ELF-1 (cell line): ENCODE measurements around the gene NR3C2.
A peak's percentile ranks its signal among the peaks of the same experiment; 100 is the strongest.

ENCODE experiments used
- DNase-seq: peaks from one replicate; pipeline ENCODE4 v3.0.0-alpha.2; 2016; ENCODE audit warnings: low read depth, low spot score

NR3C2 gene

DNA sequence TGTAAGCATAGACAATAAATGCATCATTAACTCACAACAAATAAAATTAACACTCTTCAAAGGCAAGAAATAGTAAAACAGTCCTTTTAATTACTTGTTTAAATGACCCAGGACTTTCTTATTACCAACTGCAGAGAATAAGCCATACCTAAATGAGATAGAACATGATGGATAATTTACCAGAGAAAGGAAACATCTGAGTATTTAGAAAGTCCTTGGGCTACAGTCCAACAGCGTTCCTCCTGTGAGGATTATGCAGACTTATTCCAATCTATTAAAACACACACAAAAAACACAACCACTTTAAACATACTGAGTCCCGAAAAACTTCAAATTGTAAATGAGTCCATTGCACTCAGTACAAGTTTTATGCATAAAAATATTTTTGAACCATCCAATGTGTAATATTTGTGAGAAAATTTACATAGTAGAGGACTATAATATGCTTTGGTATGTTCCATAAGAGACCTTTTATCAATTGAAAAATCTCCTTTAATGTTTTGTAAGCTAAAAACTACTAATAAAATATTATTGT, 129.2 kb downstream of the NR3C2 start:
- no peak for DNase-seq

DNA sequence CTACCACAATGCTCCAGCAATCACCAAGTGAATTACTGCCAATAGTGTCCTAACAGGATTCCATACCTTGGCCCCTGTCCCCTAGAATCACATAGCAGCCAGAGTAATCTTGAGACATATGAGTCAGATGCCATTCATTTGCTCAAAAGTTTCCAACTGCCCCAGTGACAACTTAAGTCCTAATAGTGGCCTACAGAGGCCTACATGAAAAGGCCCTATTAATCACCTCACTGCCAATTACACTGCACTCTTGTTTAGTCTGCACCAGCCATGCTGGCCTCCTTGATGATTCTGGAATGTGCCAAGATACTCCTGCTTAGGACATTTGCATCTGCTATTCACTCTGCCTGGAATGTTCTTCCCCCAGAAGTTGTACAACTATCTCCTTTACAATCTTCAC, 130.7 kb downstream of the NR3C2 start:
- peak; percentile 6 for DNase-seq

DNA sequence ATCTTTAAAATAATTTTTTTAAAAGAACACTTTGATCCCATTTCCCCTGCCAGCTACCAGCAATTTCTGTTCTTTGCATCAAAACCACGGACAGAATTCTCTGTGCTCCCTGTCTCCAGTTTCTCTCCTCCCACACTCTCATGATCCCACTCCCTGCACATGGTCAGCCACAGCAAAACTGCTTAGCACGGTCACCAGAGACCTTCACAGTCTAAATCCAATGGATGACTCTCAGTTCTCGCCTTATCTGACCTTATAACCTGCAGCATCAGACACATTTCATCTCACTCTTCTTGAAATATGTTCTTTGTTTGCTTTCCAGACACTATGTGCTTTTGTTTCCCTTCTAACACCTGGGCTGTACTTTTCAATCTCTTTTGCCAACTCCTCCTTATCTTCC, 131.5 kb downstream of the NR3C2 start:
- no peak for DNase-seq

DNA sequence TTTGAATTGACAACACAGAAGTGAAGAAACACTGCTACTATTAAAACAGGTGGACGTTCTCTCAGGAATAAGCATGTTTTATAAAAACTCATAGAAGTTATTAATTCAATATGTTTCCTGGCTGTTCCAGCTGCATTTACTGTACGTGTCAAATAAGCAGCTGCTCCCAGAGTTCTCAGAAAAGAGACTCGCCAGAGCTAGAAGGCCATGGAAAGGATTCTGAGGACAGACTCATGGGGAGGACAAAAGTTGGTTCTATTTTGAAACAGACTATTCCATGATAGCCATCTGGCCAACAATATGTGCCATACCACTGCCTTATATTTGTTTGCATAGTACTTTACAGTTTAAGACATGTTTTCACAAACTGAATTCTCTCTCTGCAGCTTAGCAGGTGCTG, 136.5 kb downstream of the NR3C2 start:
- DNase-seq: no peak

DNA sequence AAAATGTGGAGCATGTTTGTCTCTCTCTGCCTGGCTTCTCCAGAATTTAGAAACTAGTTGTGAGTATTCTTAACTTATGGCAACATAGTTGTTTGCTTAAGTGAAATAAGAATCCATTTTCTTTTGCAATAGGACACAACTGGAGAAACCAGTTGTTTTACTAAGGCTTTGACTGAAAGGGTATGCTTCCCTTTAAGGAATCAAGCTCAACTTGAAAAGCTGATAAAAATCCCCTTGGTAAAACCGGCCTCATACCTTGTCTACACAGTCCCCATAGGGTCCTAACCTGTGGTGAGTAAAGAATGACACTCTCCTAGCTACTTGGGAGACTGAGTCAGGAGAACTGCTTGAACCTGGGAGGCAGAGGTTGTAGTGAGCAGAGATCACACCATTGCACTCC, 139.8 kb downstream of the NR3C2 start:
- no peak for DNase-seq

DNA sequence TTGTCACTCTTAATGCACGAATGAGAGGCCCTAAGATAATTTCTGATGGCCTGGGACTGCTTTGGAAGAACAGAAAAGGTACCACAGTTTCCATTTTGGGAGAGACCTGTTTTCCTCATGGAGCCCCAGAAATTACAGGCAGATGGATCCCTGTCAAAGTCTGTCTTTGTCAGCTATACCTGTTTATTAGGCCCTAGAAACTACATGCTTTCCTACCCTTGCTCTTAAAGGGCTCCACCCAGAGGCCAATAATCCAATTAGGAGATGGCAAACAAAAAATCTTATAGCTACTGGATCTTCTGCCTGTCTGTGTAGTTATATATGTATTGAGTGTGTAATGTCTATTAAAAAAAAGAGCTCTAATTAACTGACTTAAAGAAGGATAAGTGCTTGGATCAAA, 141.3 kb downstream of the NR3C2 start:
- DNase-seq: no peak

DNA sequence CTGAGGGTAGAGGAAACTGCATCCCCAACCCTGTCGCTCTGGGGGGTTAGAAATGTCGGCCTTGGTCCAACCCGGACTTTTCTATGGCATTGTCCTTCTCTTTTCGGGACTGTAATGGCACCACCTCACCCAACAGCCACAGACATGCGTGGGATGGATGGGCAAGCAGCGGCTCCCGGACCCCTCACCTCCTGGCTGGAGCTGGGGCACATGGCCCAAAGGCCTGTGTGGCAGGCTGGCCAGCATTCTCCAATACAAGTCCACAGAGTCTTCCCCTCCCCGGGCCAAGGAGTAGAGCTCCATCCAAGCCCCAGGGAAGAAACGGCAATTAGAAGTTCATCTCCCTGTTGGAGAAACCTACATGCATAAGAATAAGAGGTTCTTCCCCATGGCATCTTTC, 142.9 kb downstream of the NR3C2 start:
- no peak for DNase-seq

DNA sequence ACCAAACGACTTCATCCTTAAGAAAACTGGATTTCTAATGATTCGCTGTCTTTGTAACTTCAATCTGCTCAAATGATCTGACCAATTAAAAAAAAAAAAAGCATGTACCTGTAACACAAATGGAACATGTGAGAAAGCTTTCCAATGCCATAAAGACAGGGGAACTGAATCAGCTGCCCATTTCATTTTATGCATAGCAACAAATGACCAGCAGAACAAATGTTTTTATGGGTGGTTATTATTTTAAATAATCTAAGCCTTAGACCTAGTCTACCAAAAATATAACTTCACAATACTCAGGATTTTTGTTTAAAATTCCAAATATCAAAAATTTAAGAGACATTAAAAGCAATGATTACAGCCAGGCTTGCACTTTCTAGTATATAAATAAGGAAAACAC, 145.7 kb downstream of the NR3C2 start:
- DNase-seq: no peak

DNA sequence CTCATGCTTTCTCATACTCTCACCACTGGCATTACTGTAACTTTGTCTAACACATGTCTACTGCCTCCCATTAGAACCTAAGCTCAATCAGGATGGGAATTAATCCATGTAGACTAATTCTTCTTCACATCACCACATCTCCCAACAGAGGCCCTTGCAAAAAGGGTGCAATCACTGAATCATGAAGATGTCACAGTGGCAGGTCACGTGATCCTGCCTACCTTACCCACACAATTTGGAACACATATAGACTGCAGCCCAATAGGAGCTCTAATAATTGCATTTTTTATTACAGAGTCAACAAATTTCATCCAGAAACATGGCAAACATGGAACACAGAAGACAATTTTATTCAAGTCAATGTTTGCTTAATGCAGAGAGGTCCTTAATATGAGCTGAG, 146.6 kb downstream of the NR3C2 start:
- DNase-seq: no peak

DNA sequence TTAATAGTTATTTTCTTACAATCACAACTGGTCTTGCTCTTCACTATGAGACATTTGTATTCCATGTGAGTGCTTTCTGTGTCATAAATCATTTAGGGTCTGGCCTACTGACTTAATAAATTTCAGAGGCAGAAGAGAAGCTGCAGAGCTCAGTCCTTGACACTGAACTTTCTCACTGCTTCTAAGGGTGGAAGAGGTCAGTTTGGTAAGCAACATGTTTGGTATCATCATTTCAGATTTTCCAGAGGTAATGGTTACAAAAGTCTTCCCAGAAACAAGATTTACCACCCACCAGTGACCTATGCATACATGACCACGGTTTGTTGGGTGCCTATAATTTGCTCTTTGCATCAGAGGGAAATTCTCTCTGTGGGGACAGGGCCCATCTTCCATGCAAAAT, 148.6 kb downstream of the NR3C2 start:
- no peak for DNase-seq

DNA sequence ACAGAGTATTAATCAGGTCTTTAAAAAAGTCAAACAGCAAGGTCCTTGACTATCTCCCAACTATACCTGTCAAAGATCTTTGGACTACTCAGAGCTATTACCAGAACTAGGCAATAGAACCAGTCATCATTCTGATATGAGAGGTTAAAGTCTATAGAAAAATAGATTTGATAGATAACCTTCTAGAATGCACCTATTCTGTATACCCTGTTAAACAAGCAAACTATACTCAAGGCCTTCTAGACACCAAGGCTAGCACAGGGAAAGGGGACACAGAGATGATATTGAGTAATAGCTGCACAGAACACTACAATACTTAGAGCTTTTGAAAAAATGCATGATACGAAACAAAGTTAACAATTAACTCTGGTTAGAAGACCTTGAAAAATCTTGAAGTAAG, 149.5 kb downstream of the NR3C2 start:
- DNase-seq: no peak

DNA sequence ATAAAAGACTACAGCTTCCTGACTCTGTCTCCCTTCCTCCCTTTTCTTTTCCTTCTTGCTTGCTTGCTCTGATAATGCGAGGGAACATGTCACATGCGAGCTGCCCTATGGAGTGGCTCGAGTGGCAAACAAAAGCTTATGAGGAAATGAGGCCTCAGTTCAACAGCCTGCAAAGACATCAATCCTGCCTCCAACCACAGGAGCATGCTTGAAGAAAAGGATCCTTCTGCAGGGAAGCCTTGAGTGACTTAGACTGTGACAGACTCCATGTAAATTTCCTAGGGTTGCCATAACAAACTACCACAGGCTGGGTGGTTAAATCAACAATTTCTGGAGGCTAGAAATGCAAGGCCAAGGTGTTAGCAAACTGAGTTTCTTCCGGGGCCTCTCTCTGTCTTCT, 152.5 kb downstream of the NR3C2 start:
- no peak for DNase-seq

DNA sequence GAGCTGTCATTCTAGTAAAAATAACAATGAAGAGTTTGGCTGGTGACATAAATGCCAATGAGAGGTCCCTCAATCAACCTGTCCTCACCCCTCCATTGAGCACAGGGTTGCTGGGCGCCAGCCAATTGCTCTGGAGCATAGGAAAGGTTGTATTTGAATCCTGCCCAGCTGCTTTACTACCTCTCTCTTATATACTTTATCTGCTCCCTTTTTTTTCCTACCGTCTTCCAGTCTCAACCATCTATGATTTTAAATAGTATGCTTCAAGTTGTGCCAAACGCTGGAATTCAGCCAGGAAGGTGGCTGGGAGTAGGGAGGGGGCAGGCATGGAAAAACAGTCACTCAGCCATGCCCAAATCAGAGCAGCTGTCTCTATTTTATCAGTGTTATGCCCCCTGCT, 153.8 kb downstream of the NR3C2 start:
- DNase-seq: no peak

DNA sequence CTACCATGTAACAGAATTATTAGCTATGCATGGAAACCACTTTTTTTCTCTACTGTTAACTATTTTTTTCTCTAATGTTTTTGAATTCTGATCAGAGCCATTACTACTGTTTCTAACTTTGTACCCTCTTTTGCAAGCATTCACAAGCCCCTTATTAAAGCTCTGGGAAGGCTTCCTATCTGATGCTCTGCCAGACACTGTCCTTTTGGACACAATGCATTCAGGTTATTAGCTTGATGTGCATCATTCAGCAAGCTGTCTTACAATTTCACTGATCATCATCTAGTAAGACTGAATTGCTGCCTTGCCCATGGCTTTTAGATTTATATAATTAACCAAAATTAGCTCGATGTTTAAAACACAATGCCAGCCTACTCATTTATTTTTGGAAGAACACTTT, 155.1 kb downstream of the NR3C2 start:
- DNase-seq: no peak

DNA sequence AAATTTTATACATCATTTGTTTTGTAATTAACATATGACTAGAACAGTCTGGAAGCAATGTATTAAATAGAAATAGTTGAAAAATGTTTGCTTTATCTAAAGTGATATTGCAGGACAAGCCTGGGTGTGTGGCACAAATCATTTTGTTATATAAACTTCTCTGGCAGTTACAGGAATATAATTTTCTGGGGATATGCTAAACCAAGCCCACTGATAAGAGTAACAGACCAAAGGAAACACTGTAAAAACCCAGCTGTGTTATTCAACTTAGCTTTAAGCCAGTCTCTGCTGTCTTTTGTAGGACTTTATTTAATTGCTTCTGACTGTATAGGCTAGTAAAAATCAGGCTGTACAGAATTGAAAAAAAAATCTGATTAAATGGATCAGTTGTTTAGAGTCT, 156.2 kb downstream of the NR3C2 start:
- no peak for DNase-seq

DNA sequence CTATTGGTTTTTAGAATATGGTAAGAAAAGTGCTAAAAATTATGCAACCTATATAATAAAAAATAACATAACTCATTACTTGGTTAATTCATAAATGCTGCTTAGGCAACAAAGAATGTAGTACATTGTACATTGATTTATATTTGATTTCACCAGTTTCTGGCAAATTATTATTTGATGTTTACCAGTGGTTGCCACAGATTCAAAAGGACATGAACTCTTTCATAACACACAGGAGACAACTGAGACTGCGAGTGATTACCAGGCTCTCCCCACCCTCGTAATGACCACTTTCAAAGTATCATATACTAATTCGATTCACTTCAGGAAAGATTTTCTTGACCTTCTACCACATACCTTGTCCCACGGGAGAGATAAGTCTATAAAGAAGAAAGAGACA, 158.5 kb downstream of the NR3C2 start:
- no peak for DNase-seq

DNA sequence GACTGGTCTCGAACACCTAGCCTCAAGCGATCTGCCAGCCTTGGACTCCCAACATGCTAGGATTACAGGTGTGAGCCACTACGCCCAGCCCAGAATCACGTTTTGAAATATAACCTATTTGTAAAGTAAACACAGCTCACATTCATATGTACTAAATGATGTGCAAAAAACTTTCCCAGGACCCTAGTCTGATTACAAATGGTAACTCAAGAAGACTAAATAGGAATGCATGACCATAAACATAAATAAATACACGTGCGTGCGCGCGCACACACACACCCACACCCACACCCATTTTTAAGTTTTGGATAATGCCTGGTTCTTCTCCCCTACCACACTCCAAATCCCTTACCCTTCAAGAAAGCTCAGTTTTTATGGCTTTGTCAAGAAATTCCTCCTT, 163.9 kb downstream of the NR3C2 start:
- DNase-seq: no peak

DNA sequence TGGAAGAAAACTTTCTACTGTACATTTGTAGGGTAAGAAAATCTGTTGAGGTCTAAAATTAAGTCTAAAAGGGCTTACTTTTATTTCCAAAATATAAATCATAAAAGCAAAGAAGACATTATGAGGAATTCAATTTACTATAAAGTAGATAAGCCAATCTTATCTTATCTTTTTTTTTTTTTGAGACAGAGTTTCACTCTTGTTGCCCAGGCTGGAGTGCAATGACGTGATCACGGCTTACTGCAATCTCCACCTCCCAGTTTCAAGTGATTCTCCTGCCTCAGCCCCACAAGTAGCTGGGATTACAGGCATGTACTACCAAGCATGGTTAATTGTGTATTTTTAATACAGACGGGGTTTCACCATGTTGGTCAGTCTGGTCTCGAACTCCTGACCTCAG, 166.9 kb downstream of the NR3C2 start:
- no peak for DNase-seq

DNA sequence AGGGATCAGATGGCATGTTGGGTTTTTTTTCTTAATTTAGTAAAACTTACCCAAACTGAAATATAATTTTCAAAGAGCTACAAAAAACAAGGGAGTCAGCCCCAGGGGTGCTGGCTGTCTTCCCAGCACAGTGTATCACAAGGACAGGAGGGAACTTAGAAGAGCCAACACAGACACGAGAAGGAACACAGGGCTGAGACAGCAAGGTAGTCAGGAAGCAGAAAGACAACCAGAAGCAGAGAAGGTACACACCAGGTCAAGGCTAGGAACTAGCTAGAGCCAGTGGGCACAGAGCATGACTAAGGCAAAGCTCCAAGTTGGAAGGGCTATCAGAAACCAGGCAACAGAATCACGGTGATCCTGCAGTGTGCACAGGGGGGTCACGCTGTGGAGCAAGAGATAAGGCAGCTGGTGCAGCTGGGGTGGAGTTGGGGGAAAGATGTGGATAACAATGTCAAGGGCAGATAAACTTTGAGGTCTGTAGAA, 168.7 kb downstream of the NR3C2 start:
- DNase-seq: no peak

DNA sequence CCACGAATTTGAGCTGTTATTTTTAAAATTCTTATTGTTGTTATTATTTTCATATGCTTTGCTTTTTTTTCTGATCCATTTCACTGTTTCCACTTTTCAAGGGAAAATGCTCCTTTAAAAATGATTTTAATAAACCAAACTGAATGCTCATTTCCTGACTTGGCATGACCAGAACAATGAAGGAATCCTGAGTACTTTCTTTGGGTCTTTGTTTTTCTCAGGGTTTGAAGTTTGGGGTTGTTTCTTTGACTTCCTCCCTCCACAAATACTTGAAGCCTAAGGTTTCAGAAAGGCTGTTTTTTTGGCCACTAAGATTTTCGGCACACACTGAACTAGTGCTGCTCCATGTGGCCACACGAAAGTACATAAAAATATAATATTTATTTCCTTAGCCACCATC, 171.0 kb downstream of the NR3C2 start:
- no peak for DNase-seq

DNA sequence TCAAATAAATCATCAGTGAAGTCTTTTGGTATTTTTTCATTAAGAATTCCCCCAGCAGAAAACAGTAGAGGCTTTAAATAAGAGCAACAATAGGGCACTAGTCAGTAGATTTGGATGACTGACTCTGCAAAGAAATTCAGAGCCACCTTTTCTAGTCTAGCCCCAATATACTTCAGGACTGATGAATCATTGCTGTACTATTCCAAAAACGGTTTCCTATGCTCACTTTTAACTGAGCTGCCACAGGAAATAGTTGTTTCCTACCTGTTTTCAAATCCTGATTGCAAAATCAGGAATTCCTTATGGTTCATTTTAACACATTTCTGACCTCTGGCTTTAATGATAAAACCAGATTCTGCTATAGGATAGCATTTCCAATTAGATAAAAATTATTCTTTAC, 171.6 kb downstream of the NR3C2 start:
- no peak for DNase-seq

DNA sequence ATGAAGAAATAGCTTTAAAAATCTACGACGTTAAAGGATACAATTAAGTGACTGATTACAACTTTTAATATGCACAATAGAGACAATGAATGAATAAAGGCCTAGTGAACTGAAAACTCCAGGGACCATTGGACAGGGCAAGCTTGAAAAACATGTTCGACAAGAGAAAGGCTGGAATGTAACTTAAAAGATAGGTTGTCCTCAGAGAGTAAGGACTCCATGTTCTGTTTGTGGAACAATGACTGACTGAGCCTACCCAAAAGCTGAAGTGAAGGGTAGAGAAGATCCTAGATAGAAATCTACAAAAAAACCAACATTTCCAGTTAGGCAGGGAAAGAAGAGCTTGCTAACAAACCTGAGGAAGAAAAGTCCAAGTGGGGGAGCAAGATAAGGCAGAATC, 173.4 kb downstream of the NR3C2 start:
- DNase-seq: peak; percentile 15

DNA sequence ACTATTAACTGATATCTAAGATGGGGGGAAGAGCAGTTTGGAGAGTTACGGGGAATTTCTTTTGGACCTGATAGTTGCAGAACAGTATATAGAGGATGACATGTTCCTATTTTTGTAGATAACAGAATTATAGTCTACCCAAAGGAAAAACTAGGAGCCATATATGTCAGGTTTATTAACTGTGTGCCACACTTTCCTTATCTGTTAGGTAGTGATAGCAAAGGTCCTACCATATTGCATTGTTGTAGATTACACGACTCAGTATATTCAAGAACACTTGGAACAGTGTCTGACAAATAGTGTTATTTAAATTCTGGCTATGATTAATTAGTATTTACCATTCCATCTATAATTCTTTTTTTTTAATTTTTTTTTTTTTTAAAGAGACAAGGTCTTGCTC, 175.3 kb downstream of the NR3C2 start:
- no peak for DNase-seq

DNA sequence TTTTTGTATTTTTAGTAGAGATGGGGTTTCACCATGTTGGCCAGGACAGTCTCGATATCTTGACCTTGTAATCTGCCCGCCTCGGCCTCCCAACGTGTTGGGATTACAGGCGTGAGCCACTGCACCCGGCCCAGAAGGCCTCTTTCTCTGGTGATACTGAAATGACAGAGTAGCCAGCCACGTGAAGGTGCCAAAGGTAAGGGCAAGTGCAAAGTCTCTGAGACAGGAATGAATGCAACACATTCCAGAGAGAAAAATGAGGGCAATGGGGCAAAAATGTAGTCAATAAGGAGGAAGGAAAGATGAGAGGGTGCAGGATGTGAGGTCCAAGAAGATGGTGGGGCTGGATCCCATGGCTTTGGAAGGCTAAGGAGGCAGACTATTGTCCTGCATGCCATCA, 176.0 kb downstream of the NR3C2 start:
- DNase-seq: no peak

DNA sequence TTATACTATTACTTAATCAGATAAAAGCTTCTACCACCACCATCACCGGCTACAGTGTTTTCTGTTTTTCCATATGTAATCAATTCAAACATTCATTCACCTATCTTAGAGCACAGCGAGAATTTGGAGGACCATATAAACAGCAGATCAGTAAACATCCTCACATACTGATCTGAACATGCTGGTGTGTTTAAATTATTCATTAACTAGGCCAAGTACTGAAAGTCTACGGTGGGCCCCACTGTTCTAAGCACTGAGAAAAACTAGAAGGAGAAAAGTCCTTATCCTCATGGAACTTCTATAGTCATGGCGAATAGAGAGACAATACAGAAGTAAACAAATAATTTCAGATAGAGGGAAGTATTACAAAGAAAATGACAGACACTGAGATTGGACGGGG, 176.6 kb downstream of the NR3C2 start:
- DNase-seq: no peak
